ENCODE data around the gene CFAP77. TPM values are rescaled to one million over a fixed set of nuclear protein-coding genes. Genes with fewer than 3 reads are reported as not detected.

Gene CFAP77
- total RNA-seq, 1 donor from 2014 or later = 0.36 TPM

- peak; percentile 86 for DNase-seq (ENCODE audit: low read depth)
- H3K4me1 ChIP-seq (ENCODE audit: insufficient read depth, low read length) = peaks cover 6% of the 10 kb centered on the region
- no peaks in the 10 kb centered on the region for H3K9me3 ChIP-seq (ENCODE audit: insufficient read depth, low read depth, low read length)
- Mint-ChIP-seq H3K27ac (ENCODE audit: unreplicated experiment) (no peak overlapping the region), H3K4me3 (ENCODE audit: unreplicated experiment) (no peak overlapping the region), H3K9me3 (ENCODE audit: unreplicated experiment) (no peaks in the 10 kb centered on the region), H3K27me3 (ENCODE audit: low read depth, unreplicated experiment) (no peaks in the 10 kb centered on the region), H3K36me3 (ENCODE audit: low read depth, unreplicated experiment) (peaks cover 31% of the 10 kb centered on the region), H3K4me1 (ENCODE audit: low read depth, unreplicated experiment) (peaks cover 21% of the 10 kb centered on the region)
- no peak overlapping the region for H3K9ac ChIP-seq (ENCODE audit: low read length)
- H4K20me1 ChIP-seq (ENCODE audit: insufficient read depth, low read length) = peaks cover 28% of the 10 kb centered on the region
- peaks cover 18% of the 10 kb centered on the region for H3K36me3 ChIP-seq (ENCODE audit: insufficient read depth, low read length)
- no peak overlapping the region for H3K4me2 ChIP-seq (ENCODE audit: low read length)
- no peaks in the 10 kb centered on the region for H3K27me3 ChIP-seq (ENCODE audit: insufficient read depth, low read length)
- peak overlapping the region; percentile 39 for H3K27ac ChIP-seq (ENCODE audit: low read depth, low read length)
- H3K79me2 ChIP-seq (ENCODE audit: insufficient read depth, low read length) = no peaks in the 10 kb centered on the region
- no peak overlapping the region for H3K4me3 ChIP-seq (ENCODE audit: insufficient read depth, low read depth, low read length)
- FAIRE-seq = peak; percentile 92
- TF ChIP-seq CTCF (IDR thresholded peaks at IDR 0.05; ENCODE audit: insufficient read depth, low read depth, low read length) (no peak), EZH2 (IDR thresholded peaks at IDR 0.05; ENCODE audit: insufficient read depth, low read length) (no peak)
- no peak overlapping the region for H2AFZ ChIP-seq (ENCODE audit: low read depth, low read length)
Observed at GRCh38 chr9:132609829-132610228, 199.8 kb downstream of the CFAP77 start.

- Mint-ChIP-seq H3K27ac (ENCODE audit: unreplicated experiment) (no peak overlapping the region), H3K27me3 (ENCODE audit: low read depth, unreplicated experiment) (no peaks in the 10 kb centered on the region), H3K4me3 (ENCODE audit: unreplicated experiment) (no peak overlapping the region), H3K36me3 (ENCODE audit: low read depth, unreplicated experiment) (peaks cover 29% of the 10 kb centered on the region), H3K9me3 (ENCODE audit: unreplicated experiment) (no peaks in the 10 kb centered on the region), H3K4me1 (ENCODE audit: low read depth, unreplicated experiment) (peaks cover 13% of the 10 kb centered on the region)
- TF ChIP-seq EZH2 (IDR thresholded peaks at IDR 0.05; ENCODE audit: insufficient read depth, low read length) = no peak
- TF ChIP-seq CTCF (IDR thresholded peaks at IDR 0.05; ENCODE audit: insufficient read depth, low read depth, low read length) = no peak
- H3K79me2 ChIP-seq (ENCODE audit: insufficient read depth, low read length) = no peaks in the 10 kb centered on the region
- H4K20me1 ChIP-seq (ENCODE audit: insufficient read depth, low read length) = peaks cover 35% of the 10 kb centered on the region
- H3K4me3 ChIP-seq (ENCODE audit: insufficient read depth, low read depth, low read length) = no peak overlapping the region
- FAIRE-seq (no peak), DNase-seq (ENCODE audit: low read depth) (no peak)
- H3K9ac ChIP-seq (ENCODE audit: low read length) = no peak overlapping the region
- no peaks in the 10 kb centered on the region for H3K9me3 ChIP-seq (ENCODE audit: insufficient read depth, low read depth, low read length)
- no peak overlapping the region for H3K4me2 ChIP-seq (ENCODE audit: low read length)
- peaks cover 6% of the 10 kb centered on the region for H3K4me1 ChIP-seq (ENCODE audit: insufficient read depth, low read length)
- H3K36me3 ChIP-seq (ENCODE audit: insufficient read depth, low read length) = peaks cover 24% of the 10 kb centered on the region
- H2AFZ ChIP-seq (ENCODE audit: low read depth, low read length) = no peak overlapping the region
- H3K27me3 ChIP-seq (ENCODE audit: insufficient read depth, low read length) = no peaks in the 10 kb centered on the region
- no peak overlapping the region for H3K27ac ChIP-seq (ENCODE audit: low read depth, low read length)
Observed at GRCh38 chr9:132610661-132611060, 200.7 kb downstream of the CFAP77 start.

- H4K20me1 ChIP-seq (ENCODE audit: insufficient read depth, low read length) = peaks cover 31% of the 10 kb centered on the region
- Mint-ChIP-seq H3K9me3 (ENCODE audit: unreplicated experiment) (no peaks in the 10 kb centered on the region), H3K27ac (ENCODE audit: unreplicated experiment) (no peak overlapping the region), H3K4me3 (ENCODE audit: unreplicated experiment) (no peak overlapping the region), H3K36me3 (ENCODE audit: low read depth, unreplicated experiment) (peaks cover 33% of the 10 kb centered on the region), H3K27me3 (ENCODE audit: low read depth, unreplicated experiment) (no peaks in the 10 kb centered on the region), H3K4me1 (ENCODE audit: low read depth, unreplicated experiment) (peaks cover 2% of the 10 kb centered on the region)
- no peak overlapping the region for H3K27ac ChIP-seq (ENCODE audit: low read depth, low read length)
- no peak for TF ChIP-seq EZH2 (IDR thresholded peaks at IDR 0.05; ENCODE audit: insufficient read depth, low read length)
- no peak for TF ChIP-seq CTCF (IDR thresholded peaks at IDR 0.05; ENCODE audit: insufficient read depth, low read depth, low read length)
- peaks cover 48% of the 10 kb centered on the region for H3K36me3 ChIP-seq (ENCODE audit: insufficient read depth, low read length)
- H3K9me3 ChIP-seq (ENCODE audit: insufficient read depth, low read depth, low read length) = no peaks in the 10 kb centered on the region
- H3K79me2 ChIP-seq (ENCODE audit: insufficient read depth, low read length) = no peaks in the 10 kb centered on the region
- no peak for DNase-seq (ENCODE audit: low read depth)
- no peaks in the 10 kb centered on the region for H3K27me3 ChIP-seq (ENCODE audit: insufficient read depth, low read length)
- no peak overlapping the region for H3K4me2 ChIP-seq (ENCODE audit: low read length)
- FAIRE-seq = no peak
- no peak overlapping the region for H3K4me3 ChIP-seq (ENCODE audit: insufficient read depth, low read depth, low read length)
- peaks cover 6% of the 10 kb centered on the region for H3K4me1 ChIP-seq (ENCODE audit: insufficient read depth, low read length)
- no peak overlapping the region for H2AFZ ChIP-seq (ENCODE audit: low read depth, low read length)
- no peak overlapping the region for H3K9ac ChIP-seq (ENCODE audit: low read length)
Observed at GRCh38 chr9:132614324-132614723, 204.3 kb downstream of the CFAP77 start.
